ENCODE results near the gene H6PD. TPM values are rescaled to one million over a fixed set of nuclear protein-coding genes. Genes with fewer than 3 reads are reported as not detected.
A peak's percentile ranks its signal among the peaks of the same experiment; 100 is the strongest.

The H6PD gene
- total RNA-seq, 1 donor from 2014 or later: 37.0 TPM

DNA sequence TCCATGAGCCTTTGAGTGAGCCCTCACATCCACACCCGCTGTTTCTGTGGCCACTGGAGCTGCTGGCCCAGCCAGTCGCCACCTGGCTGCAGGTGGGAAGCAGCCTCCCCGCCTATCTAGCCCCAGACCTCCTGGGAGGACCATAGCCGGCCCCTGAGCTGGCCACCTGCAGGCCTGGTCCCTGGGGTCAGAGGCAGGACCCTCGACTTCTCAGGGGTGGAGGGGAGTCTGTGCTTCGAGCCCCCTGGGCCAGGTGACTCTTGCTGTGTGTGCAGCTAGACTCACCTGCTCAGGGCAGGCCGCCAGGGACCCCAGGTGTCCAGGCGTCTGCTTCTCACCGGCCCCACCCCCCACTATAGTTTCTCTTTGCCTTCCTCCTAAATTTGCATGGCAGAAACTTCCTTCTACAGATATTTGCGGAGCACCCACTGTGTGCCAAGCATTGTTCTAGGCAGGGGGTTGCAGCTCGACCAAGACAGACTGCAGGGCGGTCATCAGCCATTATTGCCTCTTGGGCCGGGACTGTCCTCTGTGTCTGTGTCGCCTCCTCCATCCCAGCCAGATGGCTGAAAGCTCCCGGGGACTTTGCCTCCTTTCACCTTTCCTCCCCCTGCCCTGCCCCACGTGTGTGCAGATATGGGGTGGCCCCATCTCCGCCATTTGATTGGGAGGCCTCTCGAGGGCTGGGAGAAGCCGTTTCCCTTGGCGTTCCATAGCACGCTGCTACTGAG lies 85.4 kb downstream of the H6PD start:
- Mint-ChIP-seq H3K9me3 (ENCODE audit: low read depth) (no peaks in the 10 kb centered on the region), H3K4me3 (ENCODE audit: unreplicated experiment) (peak overlapping the region; percentile 33), H3K27me3 (ENCODE audit: low read depth) (no peaks in the 10 kb centered on the region), H3K27ac (ENCODE audit: unreplicated experiment) (peak overlapping the region; percentile 99), H3K4me1 (ENCODE audit: low read depth) (peaks cover 96% of the 10 kb centered on the region), H3K36me3 (ENCODE audit: low read depth) (peaks cover 30% of the 10 kb centered on the region)
- DNase-seq (ENCODE audit: low spot score): no peak
- TF ChIP-seq, protein P1, sequence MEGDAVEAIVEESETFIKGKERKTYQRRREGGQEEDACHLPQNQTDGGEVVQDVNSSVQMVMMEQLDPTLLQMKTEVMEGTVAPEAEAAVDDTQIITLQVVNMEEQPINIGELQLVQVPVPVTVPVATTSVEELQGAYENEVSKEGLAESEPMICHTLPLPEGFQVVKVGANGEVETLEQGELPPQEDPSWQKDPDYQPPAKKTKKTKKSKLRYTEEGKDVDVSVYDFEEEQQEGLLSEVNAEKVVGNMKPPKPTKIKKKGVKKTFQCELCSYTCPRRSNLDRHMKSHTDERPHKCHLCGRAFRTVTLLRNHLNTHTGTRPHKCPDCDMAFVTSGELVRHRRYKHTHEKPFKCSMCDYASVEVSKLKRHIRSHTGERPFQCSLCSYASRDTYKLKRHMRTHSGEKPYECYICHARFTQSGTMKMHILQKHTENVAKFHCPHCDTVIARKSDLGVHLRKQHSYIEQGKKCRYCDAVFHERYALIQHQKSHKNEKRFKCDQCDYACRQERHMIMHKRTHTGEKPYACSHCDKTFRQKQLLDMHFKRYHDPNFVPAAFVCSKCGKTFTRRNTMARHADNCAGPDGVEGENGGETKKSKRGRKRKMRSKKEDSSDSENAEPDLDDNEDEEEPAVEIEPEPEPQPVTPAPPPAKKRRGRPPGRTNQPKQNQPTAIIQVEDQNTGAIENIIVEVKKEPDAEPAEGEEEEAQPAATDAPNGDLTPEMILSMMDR (IDR thresholded peaks at IDR 0.05): no peak

Other genes with a start within 250 kb of the H6PD start
- not detected in 3 replicates for gene SLC2A7, start 208.4 kb upstream of the H6PD start, total RNA-seq
- gene SLC2A5, start 165.1 kb upstream of the H6PD start, total RNA-seq: 0.27 to 0.73 TPM (median 0.41 TPM) in 3 replicates
- 1.9 to 8.2 TPM (median 6.9 TPM) in 3 replicates for gene GPR157, start 105.7 kb upstream of the H6PD start, total RNA-seq
- gene SPSB1, start 58.1 kb downstream of the H6PD start, total RNA-seq: 164 to 184 TPM (median 173 TPM) in 3 replicates

All from chondrocyte (in vitro differentiated cells).